Transverse colon (tissue), 4 donors: ENCODE results near the gene CSE1L. TPM values are rescaled to one million over a fixed set of nuclear protein-coding genes. Genes with fewer than 3 reads are reported as not detected.
"Not testable (repeated sequence)": the region's sequence is repeated elsewhere in the genome, so short reads cannot be mapped to it uniquely, and the experiment has no call there.

ENCODE experiments used
- DNase-seq: peaks from one replicate; pipeline ENCODE4 v3.0.0-alpha.2; 2019
- H3K27ac ChIP-seq, 4 donors: fragments of 200-600 bp; sonication (generic); 2 replicates each; pipeline ENCODE4 v1.5.1; 2016 to 2018; ENCODE audit warnings: inconsistent platforms in 4 of 4
- H3K27me3 ChIP-seq: fragments of 200-600 bp; sonication (generic); 2 replicates; pipeline ENCODE4 v1.5.1; 2017; ENCODE audit warnings: inconsistent platforms
- H3K36me3 ChIP-seq, 4 donors: fragments of 200-600 bp; sonication (generic); 2 replicates each; pipeline ENCODE4 v1.5.1; 2017 to 2019; ENCODE audit warnings: inconsistent platforms in 4 of 4
- H3K4me1 ChIP-seq, 4 donors: fragments of 200-600 bp; sonication (generic); 2 replicates each; pipeline ENCODE4 v1.5.1; 2017 to 2020; ENCODE audit warnings: inconsistent platforms in 4 of 4
- H3K4me3 ChIP-seq, 4 donors: fragments of 200-600 bp; sonication (generic); 1 replicate in 1 of 4; 2 replicates in 3 of 4; pipeline versions ENCODE4 v1.5.1 to v1.6.1; 2017 to 2019; ENCODE audit warnings: inconsistent platforms in 4 of 4
- H3K9me3 ChIP-seq, 2 donors: fragments of 200-600 bp; sonication (generic); 2 replicates each; pipeline ENCODE4 v1.5.1; 2017 to 2019; ENCODE audit warnings: inconsistent platforms in 2 of 2
- CTCF ChIP-seq, 5 experiments: fragments of 200-600 bp in 3 of 5; fragments of 450-650 bp in 2 of 5; sonication (generic) in 3 of 5; IDR thresholded peaks; 1 replicate in 2 of 5; 2 replicates in 3 of 5; pipeline ENCODE4 v1.5.1; 2016 to 2017; ENCODE audit warnings: antibody characterized with exemption in 5 of 5, inconsistent platforms in 3 of 5, mild to moderate bottlenecking in 2 of 5, moderate library complexity in 1 of 5
- EP300 ChIP-seq: sonication (generic); formaldehyde crosslinking; IDR thresholded peaks from one replicate; pipeline ENCODE4 v1.6.1; 2017; ENCODE audit warnings: antibody characterized with exemption, low read depth
- POLR2A ChIP-seq: fragments of 450-650 bp; IDR thresholded peaks from one replicate; pipeline ENCODE4 v1.6.1; 2016; ENCODE audit warnings: antibody characterized with exemption, mild to moderate bottlenecking, moderate library complexity
- POLR2AphosphoS5 ChIP-seq, 3 donors: sonication (generic); formaldehyde crosslinking; IDR thresholded peaks; one replicate each; pipeline ENCODE4 v1.6.1; 2016; ENCODE audit warnings: antibody characterized with exemption in 3 of 3
- WGBS, 2 donors: methylation state at CpG; one replicate each; pipeline ENCODE4 v1.1.5; 2018; ENCODE audit warnings: low coverage in 1 of 2; 5-methylcytosine and 5-hydroxymethylcytosine counted together
- in situ Hi-C, 4 donors: fragments of 200-750 bp; cut with MboI; loops; one replicate each; pipeline versions ENCODE4 v1.15.0 to v1.15.1; 2017; ENCODE audit warnings: low sequenced_read_pairs in 3 of 4, low pct_ligation_motif_present in 1 of 4, low pct_unique_long_range_greater_than_20kb in 1 of 4
- intact Hi-C: fragments of 100-400 bp; cut with DNase I; formaldehyde crosslinking; loops from one replicate; pipeline ENCODE4 v1.15.1; 2023; ENCODE audit warnings: low total_unique reads
- total RNA-seq, 4 donors: library from RNA; depleted of rRNA; stranded (reverse); fragments of >200 nt; gene quantifications; one replicate each; pipeline ENCODE4 v1.1.0, GENCODE V29; 2016

The CSE1L gene
- total RNA-seq, 4 donors from 2014 or later, result 11.5 to 27.0 (median 15.5) TPM

GRCh38 chr20:49078310-49078709 lies 32.2 kb downstream of the CSE1L start:
- in situ Hi-C loops (no loop called here), intact Hi-C loops (no loop called here)
- H3K36me3 ChIP-seq, result peaks cover 0 to 64% (median 32%) of the 10 kb centered on the region in 4 donors
- TF ChIP-seq POLR2AphosphoS5 (IDR thresholded peaks at IDR 0.05), result no peak
- no peak for TF ChIP-seq POLR2A
- TF ChIP-seq EP300, result no peak
- no peak for TF ChIP-seq CTCF (IDR thresholded peaks at IDR 0.05)
- no peaks in the 10 kb centered on the region for H3K4me1 ChIP-seq
- H3K27ac ChIP-seq, result no peak overlapping the region
- WGBS, 2 donors, result 91 to 93% methylated on average over 3 of the region's 3 CpGs
- H3K4me3 ChIP-seq, result no peak overlapping the region
- H3K9me3 ChIP-seq, result no peaks in the 10 kb centered on the region
- H3K27me3 ChIP-seq, result no peaks in the 10 kb centered on the region
- DNase-seq, result no peak

DNA sequence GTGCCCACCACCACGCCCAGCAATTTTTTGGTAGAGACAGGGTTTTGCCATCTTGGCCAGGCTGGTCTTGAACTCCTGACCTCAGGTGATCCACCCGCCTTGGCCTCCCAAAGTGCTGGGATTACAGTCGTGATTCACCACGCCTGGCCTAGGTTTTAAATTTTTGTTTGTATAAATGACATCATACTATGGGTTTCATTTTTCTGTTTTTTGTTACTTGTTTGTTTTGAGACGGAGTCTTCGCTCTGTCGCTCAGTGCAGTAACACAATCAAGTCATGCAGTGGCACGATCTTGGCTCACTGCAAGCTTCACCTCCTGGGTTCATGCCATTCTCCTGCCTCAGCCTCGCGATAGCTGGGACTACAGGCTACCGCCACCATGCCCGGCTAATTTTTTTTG lies 36.2 kb downstream of the CSE1L start:
- H3K27me3 ChIP-seq, intact Hi-C loops, H3K27ac ChIP-seq, H3K4me3 ChIP-seq, H3K9me3 ChIP-seq, DNase-seq, H3K4me1 ChIP-seq, in situ Hi-C loops: not testable (repeated sequence)
- H3K36me3 ChIP-seq, result peaks cover 0 to 69% (median 29%) of the 10 kb centered on the region in 4 donors
- 90 to 96% methylated on average over 10 to 12 of the region's 12 CpGs for WGBS, 2 donors

DNA sequence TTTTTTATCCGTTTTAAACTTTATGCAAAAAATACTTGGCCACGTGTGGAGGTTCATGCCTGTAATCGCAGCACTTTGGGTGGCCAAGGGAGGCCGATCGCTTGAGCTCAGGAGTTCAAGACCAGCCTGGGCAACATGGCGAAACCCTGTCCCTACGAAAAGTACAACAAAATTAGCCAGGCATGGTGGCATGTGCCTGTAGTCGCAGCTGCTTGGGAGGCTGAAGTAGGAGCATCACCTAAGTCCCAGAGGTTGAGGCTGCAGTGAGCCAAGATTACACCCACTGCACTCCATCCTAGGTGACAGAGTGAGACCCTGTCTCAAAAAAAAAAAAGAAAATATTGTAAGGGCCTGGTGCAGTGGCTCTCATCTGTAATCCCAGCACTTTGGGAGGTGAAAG lies 45.0 kb downstream of the CSE1L start:
- intact Hi-C loops, result no loop called here
- WGBS, 2 donors, result 87 to 95% methylated on average over 3 to 8 of the region's 8 CpGs
- H3K9me3 ChIP-seq, result no peaks in the 10 kb centered on the region

DNA sequence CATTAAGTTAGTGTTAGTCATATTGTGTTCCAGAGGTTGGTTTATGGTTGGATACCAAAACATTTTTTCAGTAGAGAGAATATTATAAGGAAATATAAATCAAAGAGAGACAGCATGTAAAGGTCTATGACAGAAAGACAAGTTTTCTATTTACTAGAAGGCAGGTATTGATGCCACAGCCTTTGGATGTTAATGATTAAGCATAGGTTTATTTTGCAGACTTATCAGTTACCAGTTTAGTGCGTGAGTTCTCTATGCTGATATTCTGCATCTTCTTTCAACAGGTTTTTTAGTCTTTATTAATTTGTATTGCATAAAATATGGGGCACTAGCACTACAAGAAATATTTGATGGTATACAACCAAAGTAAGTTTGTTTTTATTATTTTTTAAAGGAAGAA lies 45.6 kb downstream of the CSE1L start:
- DNase-seq, result no peak
- Histone ChIP-seq H3K4me1 (no peaks in the 10 kb centered on the region), H3K4me3 (no peak overlapping the region), H3K9me3 (no peaks in the 10 kb centered on the region), H3K27ac (no peak overlapping the region), H3K36me3 (peaks cover 0 to 83% (median 42%) of the 10 kb centered on the region in 4 donors), H3K27me3 (no peaks in the 10 kb centered on the region)
- TF ChIP-seq EP300, result no peak
- TF ChIP-seq POLR2A, result no peak
- TF ChIP-seq POLR2AphosphoS5 (IDR thresholded peaks at IDR 0.05), result no peak
- TF ChIP-seq CTCF (IDR thresholded peaks at IDR 0.05), result no peak
- 84 to 86% methylated on average over 1 of the region's 1 CpG for WGBS, 2 donors
- intact Hi-C loops (no loop called here), in situ Hi-C loops (no loop called here)

More for the DNA sequence above, 45.0 kb downstream of the CSE1L start:
- Histone ChIP-seq H3K4me1 (no peaks in the 10 kb centered on the region), H3K27me3 (no peaks in the 10 kb centered on the region), H3K4me3 (no peak overlapping the region), H3K27ac (no peak overlapping the region), H3K36me3 (peaks cover 0 to 82% (median 41%) of the 10 kb centered on the region in 4 donors)
- TF ChIP-seq POLR2AphosphoS5 (IDR thresholded peaks at IDR 0.05), result no peak
- TF ChIP-seq CTCF (IDR thresholded peaks at IDR 0.05), result no peak
- TF ChIP-seq POLR2A, result no peak
- TF ChIP-seq EP300, result no peak
- no peak for DNase-seq
- in situ Hi-C loops, result no loop called here

DNA sequence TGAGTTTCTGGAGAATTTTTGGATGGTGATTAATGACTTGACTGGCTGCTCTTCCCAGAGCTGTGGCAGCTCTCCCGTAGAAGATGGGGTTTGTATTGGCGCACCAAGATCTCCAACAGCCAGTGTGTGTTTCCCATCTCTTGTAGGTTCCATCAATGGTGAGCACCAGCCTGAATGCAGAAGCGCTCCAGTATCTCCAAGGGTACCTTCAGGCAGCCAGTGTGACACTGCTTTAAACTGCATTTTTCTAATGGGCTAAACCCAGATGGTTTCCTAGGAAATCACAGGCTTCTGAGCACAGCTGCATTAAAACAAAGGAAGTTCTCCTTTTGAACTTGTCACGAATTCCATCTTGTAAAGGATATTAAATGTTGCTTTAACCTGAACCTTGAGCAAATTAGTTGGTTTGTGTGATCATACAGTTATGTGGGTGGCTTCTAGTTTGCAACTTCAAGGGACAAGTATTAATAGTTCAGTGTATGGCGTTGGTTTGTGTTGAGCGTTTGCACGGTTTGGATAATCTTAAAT lies 50.2 kb downstream of the CSE1L start:
- TF ChIP-seq CTCF (IDR thresholded peaks at IDR 0.05) (no peak), POLR2AphosphoS5 (IDR thresholded peaks at IDR 0.05) (no peak), EP300 (no peak), POLR2A (no peak)
- Histone ChIP-seq H3K27ac (no peak overlapping the region), H3K4me1 (no peaks in the 10 kb centered on the region), H3K36me3 (peaks cover 0 to 52% (median 26%) of the 10 kb centered on the region in 4 donors), H3K9me3 (no peaks in the 10 kb centered on the region), H3K27me3 (no peaks in the 10 kb centered on the region), H3K4me3 (no peak overlapping the region)
- intact Hi-C loops, result no loop called here
- in situ Hi-C loops, result no loop called here
- DNase-seq, result no peak
- WGBS, 2 donors, result 92 to 94% methylated on average over 4 to 7 of the region's 7 CpGs
